Activated CD8-positive, alpha-beta memory T cell treated with anti-CD3 and anti-CD28 coated beads for 36 hours (primary cell): ENCODE data around the gene CROCC2. TPM values are rescaled to one million over a fixed set of nuclear protein-coding genes. Genes with fewer than 3 reads are reported as not detected.

Experiments used
- CTCF ChIA-PET: fragments of 350-600 bp; sonication (Branson Sonifier 250); formaldehyde crosslinking; loops from one replicate; lab custom pipeline; 2021; ENCODE audit warnings: antibody characterized with exemption; lab: Charles Lee
- POLR2A ChIA-PET: fragments of 350-600 bp; sonication (Branson Sonifier 250); formaldehyde crosslinking; loops from one replicate; lab custom pipeline; 2021; ENCODE audit warnings: antibody characterized with exemption; lab: Charles Lee
- total RNA-seq, 2 experiments: library from RNA; stranded (reverse); gene quantifications; one replicate each; pipeline ENCODE4 v1.2.3, GENCODE V29; 2021

The CROCC2 gene
- total RNA-seq, 2 experiments from 2014 or later, result not detected

GRCh38 chr2:241011751-241012510 lies 105.8 kb downstream of the CROCC2 start:
- ChIA-PET CTCF (no interaction called here), POLR2A (no interaction called here)

GRCh38 chr2:241014224-241014623 lies 108.1 kb downstream of the CROCC2 start:
- CTCF ChIA-PET, result no interaction called here
- POLR2A ChIA-PET, result no interaction called here

GRCh38 chr2:241014764-241015163 lies 108.6 kb downstream of the CROCC2 start:
- CTCF ChIA-PET, result no interaction called here

GRCh38 chr2:241015439-241015838 lies 109.3 kb downstream of the CROCC2 start:
- ChIA-PET POLR2A (no interaction called here), CTCF (no interaction called here)

More at GRCh38 chr2:241014764-241015163, 108.6 kb downstream of the CROCC2 start:
- POLR2A ChIA-PET, result no interaction called here

DNA sequence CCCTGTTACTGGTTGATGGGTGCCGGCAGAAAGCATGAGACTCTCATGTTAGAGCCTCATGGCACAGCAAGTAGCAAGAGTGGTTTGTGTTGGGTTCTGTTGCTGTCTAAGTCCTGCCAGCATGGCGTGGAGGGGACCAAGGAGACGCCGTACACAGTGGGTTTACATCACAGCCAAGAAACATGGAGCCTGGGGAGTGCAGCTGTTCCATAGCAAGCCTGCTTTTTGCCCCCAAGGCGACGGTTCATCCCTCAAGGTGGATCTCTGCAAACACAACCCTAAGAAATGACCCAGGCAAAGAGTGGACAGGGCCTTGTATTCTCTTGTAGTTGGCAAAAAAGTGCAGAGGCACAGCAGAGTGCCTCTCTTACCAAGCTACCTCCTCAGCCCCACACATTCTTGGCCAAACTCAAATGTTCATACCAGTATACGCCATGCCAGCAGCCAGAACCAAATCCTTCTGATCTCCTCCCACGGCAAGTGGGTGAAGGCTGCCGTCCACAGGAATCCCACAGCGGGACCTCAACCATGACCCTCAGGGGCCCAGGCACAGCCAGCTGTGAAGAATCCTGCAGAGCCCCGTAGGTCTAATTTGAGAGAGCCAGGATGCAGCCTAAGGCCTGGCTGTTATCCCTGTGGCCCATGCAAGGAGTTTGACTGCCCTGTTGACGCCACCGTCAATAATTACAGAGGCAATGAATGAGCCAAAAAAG lies 111.2 kb downstream of the CROCC2 start:
- ChIA-PET CTCF (interaction anchor here (1.6 kb wide), 1 partner anchor 21 kb away, joined by 3 read pairs; no protein-coding TSS in a partner anchor), POLR2A (no interaction called here)

DNA sequence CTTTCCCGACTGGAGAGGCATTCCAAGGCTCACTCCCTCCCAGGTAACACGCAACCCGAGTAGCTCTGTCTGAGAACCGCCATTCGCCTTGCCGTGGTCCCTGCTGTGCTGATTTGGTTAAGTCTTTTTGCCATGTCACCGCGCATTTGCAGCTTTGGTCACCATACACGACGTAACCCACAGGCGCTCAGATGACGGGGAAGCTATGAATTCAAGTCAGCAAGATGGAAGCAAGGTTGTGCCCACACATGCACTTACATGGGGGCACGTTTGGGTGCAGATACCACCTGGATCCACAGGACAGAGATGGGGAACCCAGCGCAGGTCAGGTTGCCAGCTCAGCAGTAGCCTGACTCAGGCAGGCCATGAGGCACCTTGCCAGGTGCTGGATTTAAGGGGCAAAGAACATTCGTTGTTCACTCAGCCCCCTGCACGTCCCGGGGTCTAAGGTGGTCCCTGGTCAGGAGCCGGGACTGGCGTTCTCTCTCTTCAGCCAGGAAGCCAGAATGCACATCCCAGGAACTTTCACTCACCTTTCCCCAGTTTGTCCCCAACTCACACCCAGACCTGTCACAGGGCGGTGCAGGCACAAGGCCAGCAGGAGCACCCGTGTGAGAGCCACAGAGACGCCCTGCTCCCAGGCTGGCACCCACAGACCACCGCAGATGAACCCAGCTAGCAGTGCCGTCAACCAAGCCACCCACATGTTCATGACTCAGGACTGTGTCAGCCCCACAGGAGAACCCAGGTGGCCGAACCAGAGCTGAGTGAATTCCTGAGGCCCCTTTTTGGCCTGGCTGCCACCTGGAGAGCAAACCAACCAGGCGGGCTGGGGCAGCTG lies 112.1 kb downstream of the CROCC2 start:
- POLR2A ChIA-PET, result no interaction called here
- CTCF ChIA-PET, result interaction anchor here (0.7 to 1.6 kb wide), 2 partner anchors 16 to 20 kb away, joined by 3 read pairs; no protein-coding TSS in a partner anchor

- ChIA-PET POLR2A (no interaction called here), CTCF (no interaction called here)
These were observed 113.5 kb downstream of the CROCC2 start for GRCh38 chr2:241019441-241020139.

DNA sequence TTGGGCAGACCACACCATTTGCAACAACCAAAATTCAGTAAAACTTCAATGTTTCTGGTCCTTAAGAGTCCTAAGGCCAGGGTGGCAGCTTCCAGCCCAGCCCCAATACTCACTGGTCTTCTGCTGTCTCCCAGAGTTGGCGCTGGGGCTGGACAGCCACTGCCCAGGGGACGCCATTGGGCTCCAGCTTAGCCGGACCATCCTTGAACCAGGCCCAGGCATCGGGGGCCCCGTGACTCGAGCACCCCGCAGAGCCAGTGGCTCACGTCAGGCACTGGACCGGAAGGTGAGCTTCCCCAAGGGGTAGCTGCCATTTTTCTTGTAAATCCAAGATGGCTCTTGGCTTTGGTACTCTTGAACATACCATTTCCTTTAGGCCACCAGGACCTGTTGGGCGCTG lies 114.1 kb downstream of the CROCC2 start:
- ChIA-PET CTCF (no interaction called here), POLR2A (no interaction called here)

- POLR2A ChIA-PET, result no interaction called here
These were observed 114.6 kb downstream of the CROCC2 start for GRCh38 chr2:241020629-241021190.

DNA sequence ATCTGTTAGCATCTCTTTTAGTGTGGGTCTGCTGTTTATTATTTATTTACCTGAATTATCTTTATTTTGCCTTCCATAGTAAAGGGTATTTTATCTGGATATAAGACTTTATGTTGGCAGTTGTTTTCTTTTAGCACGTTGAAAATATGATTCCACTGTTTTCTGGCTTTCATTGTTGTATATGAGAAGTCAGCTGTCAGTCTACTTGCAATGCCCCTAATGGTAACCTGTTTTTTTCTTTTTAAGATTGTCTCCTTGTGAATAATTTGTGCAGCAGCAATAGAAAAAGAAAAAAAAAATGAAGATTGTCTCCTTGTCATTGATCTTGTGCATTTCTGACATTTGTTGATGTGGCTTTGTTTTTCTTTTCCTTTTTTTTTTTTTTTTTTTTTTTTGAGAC lies 119.5 kb downstream of the CROCC2 start:
- CTCF ChIA-PET, result no interaction called here
- POLR2A ChIA-PET, result interaction anchor here (0.7 kb wide), 1 partner anchor 16 kb away, joined by 3 read pairs; no protein-coding TSS in a partner anchor

More at GRCh38 chr2:241020629-241021190, 114.6 kb downstream of the CROCC2 start:
- CTCF ChIA-PET, result no interaction called here

DNA sequence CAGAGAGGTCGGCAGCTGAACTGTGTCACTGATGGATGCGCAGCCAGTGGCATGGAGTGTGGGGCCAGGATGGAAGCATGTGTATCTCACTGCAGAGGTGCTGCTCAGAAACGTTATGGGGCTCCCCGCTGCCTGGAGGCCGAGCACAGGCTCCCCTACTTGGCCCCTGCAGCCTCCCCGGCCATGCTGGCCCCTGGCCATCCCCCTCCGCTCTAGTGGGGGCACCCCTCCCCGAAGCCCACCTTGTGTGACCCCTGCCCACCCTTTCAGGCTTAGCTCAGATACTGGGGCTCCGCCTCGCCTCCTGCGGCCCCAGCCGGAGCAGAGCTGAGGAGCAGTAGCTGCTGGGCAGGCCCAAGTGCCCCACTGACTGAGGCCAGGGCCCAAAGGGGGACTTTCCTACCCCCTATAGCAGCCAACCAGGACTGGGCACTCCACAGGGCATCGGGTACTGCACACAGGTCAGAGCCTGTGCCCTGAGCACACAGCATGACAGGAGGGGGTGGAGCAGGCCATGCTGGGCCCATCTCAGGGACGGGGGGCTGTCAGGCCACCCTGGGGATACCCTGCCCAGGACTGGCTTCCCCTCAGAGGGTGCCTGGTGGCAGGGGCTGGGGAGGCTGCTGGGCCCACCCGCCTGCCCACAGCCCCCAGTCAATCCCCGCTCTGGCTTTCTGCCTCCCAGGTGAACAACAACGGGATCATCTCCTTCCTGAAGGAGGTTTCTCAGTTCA lies 123.6 kb downstream of the CROCC2 start:
- POLR2A ChIA-PET, result no interaction called here
- CTCF ChIA-PET, result no interaction called here

GRCh38 chr2:241030333-241030680 lies 124.2 kb downstream of the CROCC2 start:
- ChIA-PET CTCF (no interaction called here), POLR2A (no interaction called here)

DNA sequence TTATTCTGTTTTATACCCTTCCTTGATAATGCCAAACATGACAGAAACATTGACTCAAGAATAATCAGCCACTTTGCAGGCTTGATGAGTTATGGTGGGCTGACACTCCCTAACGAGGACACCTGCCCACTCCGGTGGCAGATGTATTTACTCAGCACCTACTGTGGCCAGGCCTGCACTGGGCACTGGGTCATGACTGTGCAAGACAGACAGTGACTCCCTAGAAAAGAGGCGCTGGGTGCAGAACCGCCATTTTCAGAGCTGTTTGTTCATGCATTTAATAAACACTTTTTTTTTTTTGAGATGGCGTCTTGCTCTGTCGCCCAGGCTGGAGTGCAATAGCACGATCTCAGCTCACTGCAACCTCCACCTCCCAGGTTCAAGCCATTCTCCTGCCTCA lies 124.7 kb downstream of the CROCC2 start:
- POLR2A ChIA-PET, result no interaction called here
- CTCF ChIA-PET, result no interaction called here

DNA sequence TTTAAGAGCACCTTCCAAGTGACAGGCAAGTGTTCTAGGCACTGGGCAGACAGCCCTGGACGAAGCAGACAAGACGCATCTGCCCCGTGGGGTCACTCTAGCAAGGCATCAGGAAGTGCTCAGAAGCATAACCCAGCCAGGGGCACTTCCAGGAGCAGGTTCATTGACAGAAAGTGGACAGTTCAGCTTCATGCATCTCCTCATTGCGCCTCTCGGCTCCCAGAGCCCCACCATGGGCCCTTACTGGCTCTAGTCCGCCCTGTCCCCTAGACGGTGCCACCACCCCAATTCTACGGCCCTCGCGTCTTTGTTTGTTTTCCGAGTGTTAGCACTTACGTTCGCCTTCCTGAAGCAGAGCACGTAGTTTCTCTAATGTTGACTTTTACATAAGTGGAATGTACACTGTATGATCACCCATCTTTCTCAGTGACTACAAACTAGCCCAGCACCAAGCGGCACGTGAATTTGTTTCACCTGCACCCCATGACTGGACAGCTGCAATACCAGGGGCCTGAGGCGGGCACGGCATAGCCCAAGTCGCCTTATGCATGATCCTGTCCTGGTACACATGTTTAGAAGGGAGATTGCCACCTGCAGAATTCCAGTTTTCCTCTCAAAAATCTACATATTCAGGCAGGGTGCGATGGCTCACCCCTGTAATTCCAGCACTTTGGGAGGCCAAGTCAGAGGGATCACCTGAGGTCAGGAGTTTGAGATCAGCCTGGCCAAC lies 125.5 kb downstream of the CROCC2 start:
- ChIA-PET CTCF (no interaction called here), POLR2A (no interaction called here)

DNA sequence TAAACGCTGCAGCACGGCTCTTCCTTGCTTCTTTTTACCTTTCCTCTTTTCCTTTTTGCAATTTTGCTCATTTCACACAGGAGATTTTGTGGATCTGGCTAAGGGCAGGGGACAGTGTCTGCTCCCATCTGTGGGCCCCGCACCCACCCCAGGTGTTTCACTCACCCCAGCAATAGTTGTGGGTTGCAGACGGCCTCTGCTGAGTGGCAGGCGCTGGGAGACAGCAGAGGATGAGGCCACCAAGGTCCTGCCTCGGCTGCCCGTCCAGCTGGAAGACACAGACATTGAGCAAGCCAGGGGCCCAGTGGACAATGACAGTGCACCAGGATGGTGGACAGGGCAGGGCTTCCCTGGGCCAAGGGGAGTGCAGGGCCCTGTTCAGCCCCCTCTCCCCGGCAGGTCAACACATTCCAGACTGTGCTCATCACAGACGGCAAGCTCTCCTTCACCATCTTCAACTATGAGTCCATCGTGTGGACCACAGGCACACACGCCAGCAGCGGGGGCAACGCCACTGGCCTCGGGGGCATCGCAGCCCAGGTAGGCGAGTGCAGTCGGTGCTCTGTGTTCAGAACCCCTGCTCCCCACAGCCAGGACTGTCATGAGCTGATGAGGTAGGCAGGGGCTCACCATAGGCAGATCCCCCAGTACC lies 127.3 kb downstream of the CROCC2 start:
- ChIA-PET POLR2A (no interaction called here), CTCF (no interaction called here)

DNA sequence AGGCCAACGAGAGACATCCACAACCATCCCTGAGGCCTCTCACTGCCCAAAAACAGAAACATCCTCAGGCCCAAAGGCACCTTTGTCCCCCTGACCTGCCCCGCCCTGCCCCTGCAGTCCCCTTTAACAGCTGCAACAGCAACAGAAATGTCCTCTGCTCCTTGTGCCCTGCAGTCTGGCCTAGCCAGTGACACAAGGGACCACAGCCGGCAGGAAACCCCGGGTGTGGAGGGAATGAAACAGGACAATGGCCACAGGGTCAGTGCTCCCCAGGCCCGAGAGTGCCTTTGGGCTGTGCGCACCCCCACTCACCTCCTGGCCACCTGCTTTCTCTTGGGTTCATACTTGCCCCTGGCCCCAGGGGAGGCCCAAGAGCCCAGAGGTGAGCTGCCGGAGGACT lies 127.9 kb downstream of the CROCC2 start:
- CTCF ChIA-PET, result no interaction called here
- POLR2A ChIA-PET, result no interaction called here

GRCh38 chr2:241034490-241035141 lies 128.5 kb downstream of the CROCC2 start:
- ChIA-PET POLR2A (no interaction called here), CTCF (no interaction called here)
